ENCODE data around the gene NALCN.

NALCN gene

GRCh38 chr13:101346942-101347728, 69.2 kb downstream of the NALCN start:
- no peaks in the 10 kb centered on the region for H3K36me3 ChIP-seq (ENCODE audit: control insufficient read depth, insufficient read depth, low read length)
- H3K27me3 ChIP-seq (ENCODE audit: control insufficient read depth, insufficient read depth, low read length, poor library complexity, severe bottlenecking), result no peaks in the 10 kb centered on the region
- H3K27ac ChIP-seq (ENCODE audit: insufficient read depth, low read depth, low read length, poor library complexity, severe bottlenecking), result no peak overlapping the region
- no peak overlapping the region for H3K4me3 ChIP-seq (ENCODE audit: insufficient read depth, low read depth, low read length)
- no peaks in the 10 kb centered on the region for H3K4me1 ChIP-seq (ENCODE audit: control insufficient read depth, insufficient read depth, low read length)
- no peaks in the 10 kb centered on the region for H3K9me3 ChIP-seq (ENCODE audit: control insufficient read depth, low read length)
- WGBS, 2 experiments, result 93 to 94% methylated on average over 5 of the region's 5 CpGs

- no peaks in the 10 kb centered on the region for H3K36me3 ChIP-seq (ENCODE audit: control insufficient read depth, insufficient read depth, low read length)
- no peaks in the 10 kb centered on the region for H3K4me1 ChIP-seq (ENCODE audit: control insufficient read depth, insufficient read depth, low read length)
- no peaks in the 10 kb centered on the region for H3K27me3 ChIP-seq (ENCODE audit: control insufficient read depth, insufficient read depth, low read length, poor library complexity, severe bottlenecking)
- H3K9me3 ChIP-seq (ENCODE audit: control insufficient read depth, low read length), result no peaks in the 10 kb centered on the region
- no peak overlapping the region for H3K4me3 ChIP-seq (ENCODE audit: insufficient read depth, low read depth, low read length)
- WGBS, 2 experiments, result 96 to 97% methylated on average over 4 of the region's 4 CpGs
- H3K27ac ChIP-seq (ENCODE audit: insufficient read depth, low read depth, low read length, poor library complexity, severe bottlenecking), result no peak overlapping the region
Measured at GRCh38 chr13:101346161-101346560, 70.1 kb downstream of the NALCN start.

- no peaks in the 10 kb centered on the region for H3K4me1 ChIP-seq (ENCODE audit: control insufficient read depth, insufficient read depth, low read length)
- no peak overlapping the region for H3K4me3 ChIP-seq (ENCODE audit: insufficient read depth, low read depth, low read length)
- no peaks in the 10 kb centered on the region for H3K27me3 ChIP-seq (ENCODE audit: control insufficient read depth, insufficient read depth, low read length, poor library complexity, severe bottlenecking)
- H3K9me3 ChIP-seq (ENCODE audit: control insufficient read depth, low read length), result no peaks in the 10 kb centered on the region
- H3K27ac ChIP-seq (ENCODE audit: insufficient read depth, low read depth, low read length, poor library complexity, severe bottlenecking), result no peak overlapping the region
- H3K36me3 ChIP-seq (ENCODE audit: control insufficient read depth, insufficient read depth, low read length), result no peaks in the 10 kb centered on the region
- WGBS, 2 experiments, result 87 to 91% methylated on average over 2 to 4 of the region's 5 CpGs
Measured at GRCh38 chr13:101343128-101343787, 73.0 kb downstream of the NALCN start.

GRCh38 chr13:101341464-101341863, 74.8 kb downstream of the NALCN start:
- Histone ChIP-seq H3K4me1 (ENCODE audit: control insufficient read depth, insufficient read depth, low read length) (no peaks in the 10 kb centered on the region), H3K27me3 (ENCODE audit: control insufficient read depth, insufficient read depth, low read length, poor library complexity, severe bottlenecking) (no peaks in the 10 kb centered on the region), H3K27ac (ENCODE audit: insufficient read depth, low read depth, low read length, poor library complexity, severe bottlenecking) (no peak overlapping the region), H3K9me3 (ENCODE audit: control insufficient read depth, low read length) (no peaks in the 10 kb centered on the region), H3K4me3 (ENCODE audit: insufficient read depth, low read depth, low read length) (no peak overlapping the region), H3K36me3 (ENCODE audit: control insufficient read depth, insufficient read depth, low read length) (no peaks in the 10 kb centered on the region)
- WGBS, 2 experiments, result 71% methylated on average over 1 of the region's 1 CpG; no CpG with 5 or more reads in 1 of the 2 experiments

GRCh38 chr13:101339202-101339601, 77.1 kb downstream of the NALCN start:
- H3K27ac ChIP-seq (ENCODE audit: insufficient read depth, low read depth, low read length, poor library complexity, severe bottlenecking), result no peak overlapping the region
- no peaks in the 10 kb centered on the region for H3K36me3 ChIP-seq (ENCODE audit: control insufficient read depth, insufficient read depth, low read length)
- no peak overlapping the region for H3K4me3 ChIP-seq (ENCODE audit: insufficient read depth, low read depth, low read length)
- WGBS, 2 experiments, result 92 to 95% methylated on average over 5 of the region's 5 CpGs
- H3K9me3 ChIP-seq (ENCODE audit: control insufficient read depth, low read length), result no peaks in the 10 kb centered on the region
- H3K27me3 ChIP-seq (ENCODE audit: control insufficient read depth, insufficient read depth, low read length, poor library complexity, severe bottlenecking), result no peaks in the 10 kb centered on the region
- no peaks in the 10 kb centered on the region for H3K4me1 ChIP-seq (ENCODE audit: control insufficient read depth, insufficient read depth, low read length)

GRCh38 chr13:101332583-101332982, 83.7 kb downstream of the NALCN start:
- H3K27ac ChIP-seq (ENCODE audit: insufficient read depth, low read depth, low read length, poor library complexity, severe bottlenecking), result no peak overlapping the region
- 91 to 96% methylated on average over 4 of the region's 5 CpGs for WGBS, 2 experiments

GRCh38 chr13:101331731-101332130, 84.6 kb downstream of the NALCN start:
- Histone ChIP-seq H3K9me3 (ENCODE audit: control insufficient read depth, low read length) (no peaks in the 10 kb centered on the region), H3K4me1 (ENCODE audit: control insufficient read depth, insufficient read depth, low read length) (peaks cover 10% of the 10 kb centered on the region), H3K36me3 (ENCODE audit: control insufficient read depth, insufficient read depth, low read length) (no peaks in the 10 kb centered on the region), H3K27me3 (ENCODE audit: control insufficient read depth, insufficient read depth, low read length, poor library complexity, severe bottlenecking) (no peaks in the 10 kb centered on the region), H3K4me3 (ENCODE audit: insufficient read depth, low read depth, low read length) (no peak overlapping the region), H3K27ac (ENCODE audit: insufficient read depth, low read depth, low read length, poor library complexity, severe bottlenecking) (no peak overlapping the region)
- WGBS, 2 experiments, result 86% methylated on average over 2 of the region's 2 CpGs; no CpG with 5 or more reads in 1 of the 2 experiments

More at GRCh38 chr13:101332583-101332982, 83.7 kb downstream of the NALCN start:
- no peaks in the 10 kb centered on the region for H3K36me3 ChIP-seq (ENCODE audit: control insufficient read depth, insufficient read depth, low read length)
- no peak overlapping the region for H3K4me3 ChIP-seq (ENCODE audit: insufficient read depth, low read depth, low read length)
- peaks cover 7% of the 10 kb centered on the region for H3K4me1 ChIP-seq (ENCODE audit: control insufficient read depth, insufficient read depth, low read length)
- H3K27me3 ChIP-seq (ENCODE audit: control insufficient read depth, insufficient read depth, low read length, poor library complexity, severe bottlenecking), result no peaks in the 10 kb centered on the region
- H3K9me3 ChIP-seq (ENCODE audit: control insufficient read depth, low read length), result no peaks in the 10 kb centered on the region

GRCh38 chr13:101327871-101328270, 88.4 kb downstream of the NALCN start:
- Histone ChIP-seq H3K4me1 (ENCODE audit: control insufficient read depth, insufficient read depth, low read length) (peaks cover 19% of the 10 kb centered on the region), H3K4me3 (ENCODE audit: insufficient read depth, low read depth, low read length) (no peak overlapping the region), H3K27ac (ENCODE audit: insufficient read depth, low read depth, low read length, poor library complexity, severe bottlenecking) (no peak overlapping the region), H3K9me3 (ENCODE audit: control insufficient read depth, low read length) (no peaks in the 10 kb centered on the region), H3K27me3 (ENCODE audit: control insufficient read depth, insufficient read depth, low read length, poor library complexity, severe bottlenecking) (no peaks in the 10 kb centered on the region), H3K36me3 (ENCODE audit: control insufficient read depth, insufficient read depth, low read length) (no peaks in the 10 kb centered on the region)
- WGBS, 2 experiments, result 63 to 65% methylated on average over 3 of the region's 3 CpGs

- Histone ChIP-seq H3K27me3 (ENCODE audit: control insufficient read depth, insufficient read depth, low read length, poor library complexity, severe bottlenecking) (no peaks in the 10 kb centered on the region), H3K4me1 (ENCODE audit: control insufficient read depth, insufficient read depth, low read length) (peaks cover 15% of the 10 kb centered on the region), H3K27ac (ENCODE audit: insufficient read depth, low read depth, low read length, poor library complexity, severe bottlenecking) (peak overlapping the region; percentile 16), H3K4me3 (ENCODE audit: insufficient read depth, low read depth, low read length) (no peak overlapping the region), H3K9me3 (ENCODE audit: control insufficient read depth, low read length) (no peaks in the 10 kb centered on the region), H3K36me3 (ENCODE audit: control insufficient read depth, insufficient read depth, low read length) (no peaks in the 10 kb centered on the region)
- 91 to 95% methylated on average over 4 of the region's 4 CpGs for whole genome bisulfite sequencing, 2 experiments
Measured at GRCh38 chr13:101326710-101327109, 89.6 kb downstream of the NALCN start.

GRCh38 chr13:101325423-101325822, 90.9 kb downstream of the NALCN start:
- no peaks in the 10 kb centered on the region for H3K36me3 ChIP-seq (ENCODE audit: control insufficient read depth, insufficient read depth, low read length)
- no peak overlapping the region for H3K4me3 ChIP-seq (ENCODE audit: insufficient read depth, low read depth, low read length)
- H3K27me3 ChIP-seq (ENCODE audit: control insufficient read depth, insufficient read depth, low read length, poor library complexity, severe bottlenecking), result no peaks in the 10 kb centered on the region
- no peaks in the 10 kb centered on the region for H3K9me3 ChIP-seq (ENCODE audit: control insufficient read depth, low read length)
- 36 to 37% methylated on average over 3 of the region's 3 CpGs for WGBS, 2 experiments
- peaks cover 12% of the 10 kb centered on the region for H3K4me1 ChIP-seq (ENCODE audit: control insufficient read depth, insufficient read depth, low read length)
- H3K27ac ChIP-seq (ENCODE audit: insufficient read depth, low read depth, low read length, poor library complexity, severe bottlenecking), result peak overlapping the region; percentile 39
